Kidney epithelial cell (primary cell): ENCODE data around the gene PIP4K2C. TPM values are rescaled to one million over a fixed set of nuclear protein-coding genes. Genes with fewer than 3 reads are reported as not detected.

Experiments
- DNase-seq: peaks from one replicate; pipeline ENCODE4 v3.0.0-alpha.2; 2010; ENCODE audit warnings: low read depth
- H3K27me3 ChIP-seq: 2 replicates; pipeline ENCODE4 v1.6.0; 2011; ENCODE audit warnings: low read length; ENCODE audit not compliant: control insufficient read depth, insufficient read depth
- H3K36me3 ChIP-seq: 2 replicates; pipeline ENCODE4 v1.5.1; 2011; ENCODE audit warnings: low read length; ENCODE audit not compliant: control insufficient read depth, insufficient read depth
- H3K4me3 ChIP-seq: 2 replicates; pipeline ENCODE4 v1.5.1; 2011; ENCODE audit warnings: low read depth, mild to moderate bottlenecking, control low read depth, low read length
- total RNA-seq: library from RNA; depleted of rRNA; stranded (reverse); fragments of >200 nt; gene quantifications from 2 replicates; pipeline ENCODE4 v1.2.3, GENCODE V29; 2015
- TF ChIP-seq, protein P1 (sequence below): IDR thresholded peaks from 2 replicates; pipeline ENCODE4 v1.5.1; 2011; ENCODE audit warnings: mild to moderate bottlenecking, moderate library complexity, low read length, control low read depth, inconsistent platforms; ENCODE audit not compliant: insufficient read depth, poor library complexity, severe bottlenecking

PIP4K2C gene
- total RNA-seq, 1 donor from 2014 or later = 105 TPM

GRCh38 chr12:57612711-57613426, 21.9 kb downstream of the PIP4K2C start:
- TF ChIP-seq, protein P1, sequence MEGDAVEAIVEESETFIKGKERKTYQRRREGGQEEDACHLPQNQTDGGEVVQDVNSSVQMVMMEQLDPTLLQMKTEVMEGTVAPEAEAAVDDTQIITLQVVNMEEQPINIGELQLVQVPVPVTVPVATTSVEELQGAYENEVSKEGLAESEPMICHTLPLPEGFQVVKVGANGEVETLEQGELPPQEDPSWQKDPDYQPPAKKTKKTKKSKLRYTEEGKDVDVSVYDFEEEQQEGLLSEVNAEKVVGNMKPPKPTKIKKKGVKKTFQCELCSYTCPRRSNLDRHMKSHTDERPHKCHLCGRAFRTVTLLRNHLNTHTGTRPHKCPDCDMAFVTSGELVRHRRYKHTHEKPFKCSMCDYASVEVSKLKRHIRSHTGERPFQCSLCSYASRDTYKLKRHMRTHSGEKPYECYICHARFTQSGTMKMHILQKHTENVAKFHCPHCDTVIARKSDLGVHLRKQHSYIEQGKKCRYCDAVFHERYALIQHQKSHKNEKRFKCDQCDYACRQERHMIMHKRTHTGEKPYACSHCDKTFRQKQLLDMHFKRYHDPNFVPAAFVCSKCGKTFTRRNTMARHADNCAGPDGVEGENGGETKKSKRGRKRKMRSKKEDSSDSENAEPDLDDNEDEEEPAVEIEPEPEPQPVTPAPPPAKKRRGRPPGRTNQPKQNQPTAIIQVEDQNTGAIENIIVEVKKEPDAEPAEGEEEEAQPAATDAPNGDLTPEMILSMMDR = no peak
- Histone ChIP-seq H3K27me3 (peaks cover 25% of the 10 kb centered on the region), H3K4me3 (no peak overlapping the region), H3K36me3 (no peaks in the 10 kb centered on the region)
- no peak for DNase-seq

GRCh38 chr12:57613427-57614109, 22.6 kb downstream of the PIP4K2C start:
- DNase-seq = no peak
- TF ChIP-seq, protein P1 = no peak
- H3K4me3 ChIP-seq = no peak overlapping the region
- no peaks in the 10 kb centered on the region for H3K36me3 ChIP-seq
- peaks cover 30% of the 10 kb centered on the region for H3K27me3 ChIP-seq

DNA sequence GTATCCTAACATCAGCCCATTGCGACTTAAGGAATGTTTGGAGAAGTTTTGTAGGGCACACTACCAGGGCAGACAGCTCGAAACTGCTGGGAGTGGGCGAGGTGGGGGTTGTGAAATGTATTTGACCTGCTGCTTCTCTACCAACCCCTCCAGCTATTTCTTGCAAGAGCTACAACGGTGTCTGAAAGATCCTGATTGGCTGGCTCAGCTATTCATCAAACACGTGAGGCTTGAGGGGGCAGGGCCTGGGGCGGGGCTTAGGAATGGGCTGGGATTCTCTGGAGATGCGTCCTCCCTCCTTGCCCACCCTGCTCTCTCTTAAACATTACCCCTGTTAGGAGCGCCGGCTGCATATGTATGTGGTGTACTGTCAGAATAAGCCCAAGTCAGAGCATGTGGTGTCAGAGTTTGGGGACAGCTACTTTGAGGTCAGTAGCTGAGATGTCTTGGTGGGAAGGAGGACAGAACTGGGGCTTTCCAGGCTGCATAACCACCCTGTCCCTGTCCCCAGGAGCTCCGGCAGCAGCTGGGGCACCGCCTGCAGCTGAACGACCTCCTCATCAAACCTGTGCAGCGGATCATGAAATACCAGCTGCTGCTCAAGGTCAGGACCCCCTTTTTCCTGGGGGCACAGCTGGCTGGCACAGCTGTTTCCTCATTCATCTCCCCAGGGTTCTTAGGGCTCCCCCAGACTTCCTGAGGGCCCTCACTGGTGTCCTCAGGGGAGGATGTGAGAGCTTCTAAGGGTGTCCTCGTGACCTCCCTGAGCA, 23.4 kb downstream of the PIP4K2C start:
- TF ChIP-seq, protein P1 = no peak
- DNase-seq = no peak
- Histone ChIP-seq H3K27me3 (peaks cover 36% of the 10 kb centered on the region), H3K36me3 (no peaks in the 10 kb centered on the region), H3K4me3 (no peak overlapping the region)

GRCh38 chr12:57614948-57615500, 24.0 kb downstream of the PIP4K2C start:
- DNase-seq = no peak
- H3K36me3 ChIP-seq = no peaks in the 10 kb centered on the region
- H3K4me3 ChIP-seq = no peak overlapping the region
- TF ChIP-seq, protein P1 = no peak
- H3K27me3 ChIP-seq = peaks cover 43% of the 10 kb centered on the region

DNA sequence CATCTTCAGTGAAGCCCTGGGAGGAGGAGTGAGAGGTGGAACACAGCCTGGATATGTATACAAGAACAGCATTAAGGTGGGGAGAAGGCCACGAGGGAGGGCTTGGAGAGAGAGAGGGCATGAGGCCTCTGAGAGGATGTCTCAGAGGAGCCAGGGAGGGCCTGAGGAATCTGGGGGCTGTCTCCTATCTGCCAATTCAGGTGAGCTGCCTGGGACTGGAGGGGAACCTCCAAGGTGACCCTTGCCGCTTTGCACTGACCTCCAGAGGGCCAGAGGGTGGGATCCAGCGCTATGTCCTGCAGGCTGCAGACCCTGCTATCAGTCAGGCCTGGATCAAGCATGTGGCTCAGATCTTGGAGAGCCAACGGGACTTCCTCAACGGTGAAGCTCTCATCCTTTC, 24.6 kb downstream of the PIP4K2C start:
- Histone ChIP-seq H3K27me3 (peaks cover 45% of the 10 kb centered on the region), H3K4me3 (no peak overlapping the region), H3K36me3 (no peaks in the 10 kb centered on the region)
- no peak for DNase-seq
- TF ChIP-seq, protein P1 = no peak
